ENCODE data around the gene MCAT.

The MCAT gene

GRCh38 chr22:43142880-43143562 is at the start of gene MCAT:
Gene MCAT, minus strand, starts transcription at chr22:43143398. Its CDS starts 50 bp downstream, at chr22:43143348.
- no peak for DNase-seq (ENCODE audit: low read depth)
- H3K4me3 ChIP-seq (ENCODE audit: low read depth, low read length) = peak within 1 kb of the TSS; percentile 90
- TF ChIP-seq, protein P1, sequence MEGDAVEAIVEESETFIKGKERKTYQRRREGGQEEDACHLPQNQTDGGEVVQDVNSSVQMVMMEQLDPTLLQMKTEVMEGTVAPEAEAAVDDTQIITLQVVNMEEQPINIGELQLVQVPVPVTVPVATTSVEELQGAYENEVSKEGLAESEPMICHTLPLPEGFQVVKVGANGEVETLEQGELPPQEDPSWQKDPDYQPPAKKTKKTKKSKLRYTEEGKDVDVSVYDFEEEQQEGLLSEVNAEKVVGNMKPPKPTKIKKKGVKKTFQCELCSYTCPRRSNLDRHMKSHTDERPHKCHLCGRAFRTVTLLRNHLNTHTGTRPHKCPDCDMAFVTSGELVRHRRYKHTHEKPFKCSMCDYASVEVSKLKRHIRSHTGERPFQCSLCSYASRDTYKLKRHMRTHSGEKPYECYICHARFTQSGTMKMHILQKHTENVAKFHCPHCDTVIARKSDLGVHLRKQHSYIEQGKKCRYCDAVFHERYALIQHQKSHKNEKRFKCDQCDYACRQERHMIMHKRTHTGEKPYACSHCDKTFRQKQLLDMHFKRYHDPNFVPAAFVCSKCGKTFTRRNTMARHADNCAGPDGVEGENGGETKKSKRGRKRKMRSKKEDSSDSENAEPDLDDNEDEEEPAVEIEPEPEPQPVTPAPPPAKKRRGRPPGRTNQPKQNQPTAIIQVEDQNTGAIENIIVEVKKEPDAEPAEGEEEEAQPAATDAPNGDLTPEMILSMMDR (IDR thresholded peaks at IDR 0.05; ENCODE audit: control insufficient read depth, extremely low read depth, insufficient read depth) = no peak

- TF ChIP-seq, protein P1 (IDR thresholded peaks at IDR 0.05; ENCODE audit: control insufficient read depth, extremely low read depth, insufficient read depth) = no peak
- DNase-seq (ENCODE audit: low read depth) = no peak
- H3K4me3 ChIP-seq (ENCODE audit: low read depth, low read length) = no peak overlapping the region
Measured at GRCh38 chr22:43191831-43192230, 48.6 kb upstream of the MCAT start.

GRCh38 chr22:43188829-43189545 is 45.8 kb upstream of the MCAT start:
- no peak overlapping the region for H3K4me3 ChIP-seq (ENCODE audit: low read depth, low read length)
- TF ChIP-seq, protein P1 (IDR thresholded peaks at IDR 0.05; ENCODE audit: control insufficient read depth, extremely low read depth, insufficient read depth) = no peak
- no peak for DNase-seq (ENCODE audit: low read depth)

DNA sequence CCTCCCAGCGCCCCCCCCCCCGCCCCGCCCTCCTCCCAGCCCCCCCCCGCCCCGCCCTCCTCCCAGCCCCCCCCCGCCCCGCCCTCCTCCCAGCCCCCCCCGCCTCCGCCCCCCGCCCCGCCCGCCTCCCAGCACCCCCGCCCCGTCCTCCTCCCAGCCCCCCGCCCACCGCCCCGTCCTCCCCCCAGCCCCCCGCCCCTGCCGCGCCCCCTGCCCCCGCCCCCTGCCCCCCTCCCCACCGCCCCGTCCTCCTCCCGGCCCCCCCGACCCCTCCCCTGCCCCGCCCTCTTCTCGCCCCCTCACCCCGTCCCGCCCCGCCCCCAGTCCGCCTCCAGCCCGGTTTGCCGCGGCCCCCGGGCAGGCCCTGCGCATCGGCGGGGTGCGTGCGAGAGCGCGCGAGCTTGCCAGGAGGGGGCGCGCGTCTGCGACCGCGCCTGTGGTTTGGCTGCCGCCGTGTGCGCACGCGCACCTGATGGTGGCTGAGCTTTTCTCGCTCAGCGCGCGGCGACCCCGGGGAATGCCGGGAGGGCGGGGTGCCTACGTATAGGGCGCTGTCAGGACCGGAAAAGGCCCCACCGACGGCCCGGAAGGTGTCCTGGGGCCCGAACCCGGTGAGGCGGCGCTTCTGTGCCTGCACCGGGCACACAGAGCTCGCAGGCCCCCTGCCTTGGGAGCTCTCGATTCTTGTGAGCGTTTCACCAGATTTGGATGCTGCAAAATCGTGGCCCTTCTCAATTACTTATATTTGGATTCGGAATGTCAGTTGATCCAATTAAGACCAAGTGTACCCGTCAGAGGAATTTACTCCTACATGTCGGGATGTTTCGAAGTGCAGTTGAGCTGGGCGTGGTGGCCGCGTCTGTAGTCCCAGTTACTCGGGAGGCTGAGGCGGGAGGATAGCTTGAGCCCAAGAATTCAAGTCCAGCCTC is 44.2 kb upstream of the MCAT start:
- DNase-seq (ENCODE audit: low read depth) = peak; percentile 79
- TF ChIP-seq, protein P1 (IDR thresholded peaks at IDR 0.05; ENCODE audit: control insufficient read depth, extremely low read depth, insufficient read depth) = peak; percentile 87
- H3K4me3 ChIP-seq (ENCODE audit: low read depth, low read length) = peak overlapping the region; percentile 59

- no peak for DNase-seq (ENCODE audit: low read depth)
- TF ChIP-seq, protein P1 (IDR thresholded peaks at IDR 0.05; ENCODE audit: control insufficient read depth, extremely low read depth, insufficient read depth) = no peak
- peak within 1 kb of the TSS; percentile 94 for H3K4me3 ChIP-seq (ENCODE audit: low read depth, low read length)
Measured at GRCh38 chr22:43186272-43187170, 43.3 kb upstream of the MCAT start, which contains the start of gene TTLL12. Gene TTLL12, minus strand, starts transcription at chr22:43187134. Its CDS starts 65 bp downstream, at chr22:43187069.

DNA sequence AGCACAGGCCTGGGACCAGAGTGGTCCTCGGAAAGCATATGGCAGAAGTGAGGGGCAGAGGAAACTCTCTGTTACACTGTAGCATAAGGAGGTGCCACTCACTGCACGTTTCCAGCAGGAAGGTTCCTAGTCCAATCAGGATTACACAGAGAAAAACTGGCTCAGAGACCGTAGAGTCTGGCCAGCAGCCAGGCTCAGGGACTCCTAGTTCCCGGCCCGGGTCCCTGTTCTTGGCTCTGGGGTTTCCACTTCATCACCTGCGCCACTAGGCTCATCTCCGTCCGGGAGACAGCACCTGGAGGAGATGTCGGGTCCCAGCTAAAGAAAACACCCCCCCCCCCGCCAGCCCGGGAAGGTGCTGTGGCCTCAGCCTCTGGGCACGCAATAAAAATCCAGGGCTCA is 42.7 kb upstream of the MCAT start:
- H3K4me3 ChIP-seq (ENCODE audit: low read depth, low read length) = peak overlapping the region; percentile 94
- TF ChIP-seq, protein P1 (IDR thresholded peaks at IDR 0.05; ENCODE audit: control insufficient read depth, extremely low read depth, insufficient read depth) = no peak
- DNase-seq (ENCODE audit: low read depth) = peak; percentile 81
